Measurements from ENCODE around the gene FOXP1. TPM values are rescaled to one million over a fixed set of nuclear protein-coding genes. Genes with fewer than 3 reads are reported as not detected.
A peak's percentile ranks its signal among the peaks of the same experiment; 100 is the strongest.

The FOXP1 gene
- total RNA-seq, 4 donors from 2014 or later: 13.2 to 46.6 (median 29.2) TPM

GRCh38 chr3:71035314-71035713, 548.2 kb downstream of the FOXP1 start:
- H3K36me3 ChIP-seq: peaks cover 0 to 8% of the 10 kb centered on the region in 2 donors

GRCh38 chr3:71033681-71034220, 549.8 kb downstream of the FOXP1 start:
- DNase-seq (no peak), ATAC-seq (no peak)
- Histone ChIP-seq H3K27ac (no peak overlapping the region), H3K27me3 (no peaks in the 10 kb centered on the region), H3K9me3 (no peaks in the 10 kb centered on the region), H3K4me1 (peaks cover 35 to 38% of the 10 kb centered on the region in 2 donors), H3K36me3 (peaks cover 0 to 4% of the 10 kb centered on the region in 2 donors), H3K4me3 (no peak overlapping the region)
- intact Hi-C loops (cut with DNase I; ENCODE audit: low total_unique reads): no loop called here
- TF ChIP-seq POLR2A (IDR thresholded peaks at IDR 0.05) (no peak), CTCF (IDR thresholded peaks at IDR 0.05 in 4 of 5, conservative IDR thresholded peaks at IDR 0.05 in 1 of 5) (no peak)
- in situ Hi-C loops (cut with MboI; ENCODE audit: low sequenced_read_pairs in 4 of 4): no loop called here

More at GRCh38 chr3:71035314-71035713, 548.2 kb downstream of the FOXP1 start:
- Histone ChIP-seq H3K4me1 (peaks cover 33 to 38% of the 10 kb centered on the region in 2 donors), H3K9me3 (no peaks in the 10 kb centered on the region), H3K27ac (no peak overlapping the region), H3K27me3 (no peaks in the 10 kb centered on the region), H3K4me3 (no peak overlapping the region)
- TF ChIP-seq CTCF (IDR thresholded peaks at IDR 0.05 in 4 of 5, conservative IDR thresholded peaks at IDR 0.05 in 1 of 5) (no peak), POLR2A (IDR thresholded peaks at IDR 0.05) (no peak)
- intact Hi-C loops (cut with DNase I; ENCODE audit: low total_unique reads) (no loop called here), in situ Hi-C loops (cut with MboI; ENCODE audit: low sequenced_read_pairs in 4 of 4) (no loop called here)
- no peak for DNase-seq
- ATAC-seq: no peak

GRCh38 chr3:71031914-71032521, 551.5 kb downstream of the FOXP1 start:
- H3K36me3 ChIP-seq: peaks cover 0 to 4% of the 10 kb centered on the region in 2 donors
- DNase-seq (no peak), ATAC-seq (peak; percentile 40 to 46)
- in situ Hi-C loops (cut with MboI; ENCODE audit: low sequenced_read_pairs in 4 of 4) (no loop called here), intact Hi-C loops (cut with DNase I; ENCODE audit: low total_unique reads) (no loop called here)
- H3K4me3 ChIP-seq: no peak overlapping the region
- H3K27ac ChIP-seq: peak overlapping the region in 3 of 4 donors; percentile 17 to 52 (median 22)
- no peaks in the 10 kb centered on the region for H3K9me3 ChIP-seq
- peaks cover 38% of the 10 kb centered on the region in 2 donors for H3K4me1 ChIP-seq
- no peaks in the 10 kb centered on the region for H3K27me3 ChIP-seq
- no peak for TF ChIP-seq CTCF (IDR thresholded peaks at IDR 0.05 in 4 of 5, conservative IDR thresholded peaks at IDR 0.05 in 1 of 5)
- no peak for TF ChIP-seq POLR2A (IDR thresholded peaks at IDR 0.05)

- intact Hi-C loops (cut with DNase I; ENCODE audit: low total_unique reads): no loop called here
- peaks cover 32 to 42% of the 10 kb centered on the region in 2 donors for H3K4me1 ChIP-seq
- no peaks in the 10 kb centered on the region for H3K9me3 ChIP-seq
- ATAC-seq: no peak
- in situ Hi-C loops (cut with MboI; ENCODE audit: low sequenced_read_pairs in 4 of 4): no loop called here
- H3K27me3 ChIP-seq: no peaks in the 10 kb centered on the region
- peaks cover 0 to 4% of the 10 kb centered on the region in 2 donors for H3K36me3 ChIP-seq
- no peak for DNase-seq
- TF ChIP-seq POLR2A (IDR thresholded peaks at IDR 0.05): no peak
- TF ChIP-seq CTCF (IDR thresholded peaks at IDR 0.05 in 4 of 5, conservative IDR thresholded peaks at IDR 0.05 in 1 of 5): no peak
- H3K4me3 ChIP-seq: no peak overlapping the region
- peak overlapping the region in 2 of 4 donors; percentile 8 to 52 for H3K27ac ChIP-seq
Measured at GRCh38 chr3:71031181-71031580, 552.3 kb downstream of the FOXP1 start.
